GM18508 (cell line): ENCODE results near the gene MFSD6.
"Not testable (repeated sequence)": the region's sequence is repeated elsewhere in the genome, so short reads cannot be mapped to it uniquely, and the experiment has no call there.

Experiments used
- ATAC-seq: cut with Tn5 transposase; IDR thresholded peaks from one replicate; pipeline ENCODE4 v1.9.1; 2021; ENCODE audit warnings: moderate number of reproducible peaks; ENCODE audit not compliant: insufficient read depth, unreplicated experiment

The MFSD6 gene

DNA sequence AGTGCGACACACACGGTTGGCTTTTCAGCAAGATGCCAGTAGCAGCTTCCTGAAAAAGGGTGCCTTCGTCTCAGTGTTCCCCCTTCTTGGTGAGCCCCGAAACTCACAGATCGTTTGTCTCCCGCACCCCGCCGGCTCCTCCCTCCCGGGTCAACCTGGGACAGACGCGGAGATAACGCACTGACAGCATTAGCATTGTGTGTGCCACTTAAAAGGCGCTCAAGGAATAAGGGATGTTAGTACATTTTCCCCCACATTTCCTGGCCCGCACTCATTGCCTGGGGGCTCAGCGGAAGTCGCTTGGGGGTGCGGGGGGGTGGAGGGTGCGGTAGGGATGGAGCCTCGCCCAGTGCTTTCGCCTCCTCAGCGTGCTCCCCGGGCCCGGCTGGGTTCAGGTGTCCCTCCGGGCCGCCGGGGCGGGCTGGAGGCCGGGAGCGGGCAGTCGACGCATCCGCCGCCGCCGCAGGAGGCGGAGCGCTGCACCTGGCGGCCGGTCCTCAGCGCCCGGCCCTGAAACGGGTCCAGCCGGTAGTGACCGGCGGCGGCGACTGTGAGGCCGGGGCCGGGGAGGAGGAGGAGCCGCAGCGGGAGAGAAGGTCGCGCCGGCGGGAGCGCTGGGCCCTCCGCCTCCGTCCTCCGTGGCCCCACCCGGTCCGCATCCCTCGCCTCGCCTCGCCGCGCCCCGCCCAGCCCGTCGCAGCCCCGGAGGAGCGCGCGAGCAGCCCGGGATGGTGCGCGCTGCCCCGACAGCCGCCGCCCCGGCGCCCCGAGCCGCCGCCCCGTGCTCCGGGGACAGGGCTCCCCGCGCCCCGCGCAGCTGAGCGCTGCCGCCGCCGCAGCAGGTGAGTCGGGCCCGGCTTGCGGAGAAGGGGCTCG lies at the start of gene MFSD6:
MFSD6 (plus strand) TSS at position 694 of the 876 bp plus-strand sequence. CDS start 27,675 bp downstream, outside the sequence.
- ATAC-seq, result peak; percentile 25

DNA sequence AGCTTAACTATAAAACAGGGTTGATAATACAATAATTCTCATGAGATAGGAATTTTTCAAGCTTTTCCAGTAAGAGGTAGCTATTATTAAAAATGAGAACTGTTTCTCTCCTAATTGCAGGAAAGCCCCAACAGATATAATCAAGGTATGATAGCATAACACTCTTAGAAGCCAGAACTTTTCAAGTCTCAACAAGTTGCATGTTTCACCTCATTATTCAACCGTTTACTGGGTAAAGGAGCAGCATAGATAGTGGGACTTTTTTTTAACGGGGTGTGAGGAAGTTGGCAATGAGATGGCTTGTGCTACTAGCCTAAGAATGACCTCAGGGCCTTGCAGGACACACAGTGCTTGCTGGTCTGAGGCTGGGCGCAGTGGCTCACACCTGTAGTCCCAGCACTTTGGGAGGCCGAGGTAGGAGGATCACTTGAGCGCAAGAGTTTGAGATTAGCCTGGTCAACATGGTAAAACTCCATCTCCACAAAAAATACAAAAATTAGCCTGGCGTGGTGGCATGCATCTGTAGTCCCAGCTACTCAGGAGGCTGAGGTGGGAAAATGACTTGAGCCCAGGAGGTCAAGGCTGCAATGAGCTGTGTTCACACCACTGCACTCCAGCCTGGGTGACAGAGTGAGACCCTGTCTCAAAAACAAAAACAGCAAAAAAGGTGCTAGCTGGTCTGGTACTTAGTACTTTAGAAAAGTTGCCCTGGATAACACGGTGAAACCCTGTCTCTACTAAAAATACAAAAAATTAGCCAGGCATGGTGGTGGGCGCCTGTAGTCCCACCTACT lies 49.3 kb upstream of the MFSD6 start:
- not testable (repeated sequence) for ATAC-seq

DNA sequence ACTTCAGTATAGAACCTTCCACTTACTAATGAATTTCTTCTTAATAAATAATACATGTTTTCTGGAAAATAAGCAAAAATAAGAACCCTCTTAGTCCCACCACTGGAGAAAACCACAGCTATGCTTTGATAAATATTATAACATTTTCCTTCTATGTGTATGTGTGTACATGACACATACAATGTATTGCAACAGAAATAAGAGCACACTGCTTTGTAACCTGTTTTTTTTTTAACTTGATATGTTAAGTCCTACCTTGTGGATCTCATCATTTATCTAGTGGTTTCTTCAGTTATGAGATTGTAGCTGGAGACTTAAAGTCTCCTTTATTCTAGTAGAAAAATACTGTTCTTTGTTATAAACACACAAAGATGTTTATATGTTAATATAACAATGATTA lies 47.6 kb upstream of the MFSD6 start:
- ATAC-seq, result no peak

DNA sequence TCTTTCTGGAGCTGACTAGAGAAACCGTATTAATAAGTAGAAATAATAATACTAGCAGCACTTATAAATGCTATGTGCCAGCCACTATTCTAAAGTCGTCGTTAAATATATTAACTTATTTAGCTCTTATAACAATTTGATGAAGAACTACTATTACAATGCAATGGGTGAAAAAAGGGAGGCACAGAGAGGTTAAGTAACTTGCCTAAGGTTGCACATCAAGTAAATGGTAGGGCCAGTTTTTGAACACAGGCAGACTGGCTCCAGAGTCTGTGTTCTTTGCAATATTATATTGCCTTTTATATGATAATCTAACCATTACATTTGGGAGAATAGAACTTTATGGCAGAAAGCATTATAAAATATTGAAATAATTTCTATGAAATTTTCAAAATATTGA lies 47.2 kb upstream of the MFSD6 start:
- no peak for ATAC-seq

DNA sequence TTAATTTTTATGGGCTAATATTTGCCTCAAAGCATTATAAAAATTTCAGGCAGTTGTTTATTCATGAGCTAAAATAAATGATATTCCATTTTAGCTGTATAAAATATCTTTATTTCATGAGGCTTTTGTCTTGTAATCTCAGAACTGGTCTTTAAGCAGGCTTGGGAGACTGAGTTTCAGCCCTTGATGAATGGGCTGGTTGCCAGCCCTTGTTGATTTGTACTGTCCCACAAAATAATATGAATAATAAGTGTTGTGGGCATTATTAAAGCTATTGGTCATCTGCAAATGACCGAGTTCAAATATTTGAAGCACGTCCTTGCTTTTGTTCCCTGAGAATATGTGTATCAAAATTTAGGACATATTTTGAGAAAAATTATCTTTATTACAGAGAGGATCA lies 46.6 kb upstream of the MFSD6 start:
- no peak for ATAC-seq

DNA sequence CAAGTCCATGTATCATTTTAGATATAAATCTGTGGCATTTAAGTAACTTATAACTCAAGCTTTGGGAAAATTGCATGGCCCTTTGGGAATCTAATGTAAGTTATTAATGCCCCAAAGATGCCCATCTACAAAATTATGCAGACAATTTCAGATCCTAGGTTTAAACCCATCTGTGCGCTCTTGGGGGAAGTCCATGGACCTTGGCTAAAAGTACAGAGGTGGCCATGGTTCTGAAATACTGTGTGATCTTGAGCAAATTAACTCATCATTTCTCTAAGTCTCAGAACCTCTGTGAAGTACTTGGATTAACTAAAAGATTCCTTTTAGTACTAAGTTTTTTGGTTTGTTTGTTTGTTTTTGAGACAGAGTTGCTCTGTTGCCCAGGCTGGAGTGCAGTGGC lies 45.3 kb upstream of the MFSD6 start:
- ATAC-seq, result no peak

DNA sequence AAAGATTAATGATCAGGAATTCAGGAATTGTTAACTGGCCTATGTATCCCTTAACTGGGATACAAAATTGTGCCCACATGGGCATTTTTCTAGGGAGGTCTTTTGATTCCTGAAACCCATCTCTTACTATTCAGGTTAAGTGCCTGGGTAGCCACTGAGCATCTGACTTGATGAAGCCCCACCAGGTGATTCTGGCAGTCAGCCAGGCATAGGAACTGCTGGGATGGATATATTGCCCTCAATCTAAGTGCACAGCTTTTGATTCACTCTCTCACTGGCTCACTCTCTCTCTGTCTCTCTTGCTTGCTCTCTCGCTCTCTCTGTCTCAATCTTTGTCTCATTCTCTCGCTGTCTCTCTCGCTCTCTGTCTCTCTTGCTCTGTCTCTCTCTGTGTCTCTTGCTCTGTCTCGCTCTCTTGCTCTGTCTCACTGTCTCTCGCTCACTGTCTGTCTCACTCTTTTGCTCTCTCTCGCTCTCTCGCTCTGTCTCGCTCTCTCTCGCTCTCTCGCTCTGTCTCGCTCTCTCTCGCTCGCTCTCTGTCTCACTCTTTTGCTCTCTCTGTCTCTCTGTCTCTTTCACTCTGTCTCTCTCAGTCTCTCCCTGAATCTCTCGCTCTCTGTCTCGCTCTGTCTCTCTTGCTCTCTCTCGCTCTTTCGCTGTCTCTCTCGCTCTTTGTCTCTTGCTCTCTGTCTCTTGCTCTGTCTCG lies 42.5 kb upstream of the MFSD6 start:
- ATAC-seq, result no peak

DNA sequence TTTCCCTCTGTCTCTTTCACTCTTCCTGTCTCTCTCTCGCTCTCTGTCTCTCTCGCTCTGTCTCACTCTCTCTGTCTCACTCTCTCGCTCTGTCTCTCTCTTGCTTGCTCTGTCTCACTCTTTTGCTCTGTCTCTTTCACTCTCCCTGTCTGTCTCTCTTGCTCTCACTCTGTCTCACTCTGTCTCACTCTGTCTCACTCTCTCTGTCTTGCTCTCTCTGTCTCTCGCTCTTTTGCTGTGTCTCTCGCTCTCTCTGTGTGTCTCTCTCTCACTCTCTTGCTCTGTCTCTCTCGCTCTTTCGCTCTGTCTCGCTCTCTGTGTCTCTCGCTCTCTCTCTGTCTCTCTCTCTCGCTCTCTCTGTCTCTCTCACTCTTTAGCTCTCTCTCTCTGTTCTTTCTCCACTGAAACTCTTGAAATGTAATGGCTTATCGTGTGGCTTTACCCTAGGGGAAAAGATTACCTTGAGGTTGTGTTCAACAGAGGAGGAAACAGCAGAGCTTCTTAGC lies 41.9 kb upstream of the MFSD6 start:
- no peak for ATAC-seq

DNA sequence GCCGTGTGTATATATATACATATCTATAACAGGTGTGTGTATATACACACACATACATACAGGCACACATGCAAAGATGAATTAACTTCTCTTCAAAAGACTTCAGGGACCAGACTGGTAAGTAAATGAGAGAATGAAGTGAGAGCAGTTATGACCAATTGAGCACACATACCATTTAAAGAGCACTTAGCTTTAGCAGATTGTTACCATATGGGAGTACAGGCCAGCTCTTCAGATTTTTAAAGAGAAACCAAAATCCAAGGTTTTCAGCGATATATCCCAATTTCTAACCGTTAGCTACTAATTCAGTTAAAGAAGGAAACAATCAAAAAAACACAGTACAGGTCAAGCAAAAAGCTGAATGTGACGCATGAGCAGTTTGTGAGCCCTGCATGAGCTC lies 41.1 kb upstream of the MFSD6 start:
- ATAC-seq, result no peak

DNA sequence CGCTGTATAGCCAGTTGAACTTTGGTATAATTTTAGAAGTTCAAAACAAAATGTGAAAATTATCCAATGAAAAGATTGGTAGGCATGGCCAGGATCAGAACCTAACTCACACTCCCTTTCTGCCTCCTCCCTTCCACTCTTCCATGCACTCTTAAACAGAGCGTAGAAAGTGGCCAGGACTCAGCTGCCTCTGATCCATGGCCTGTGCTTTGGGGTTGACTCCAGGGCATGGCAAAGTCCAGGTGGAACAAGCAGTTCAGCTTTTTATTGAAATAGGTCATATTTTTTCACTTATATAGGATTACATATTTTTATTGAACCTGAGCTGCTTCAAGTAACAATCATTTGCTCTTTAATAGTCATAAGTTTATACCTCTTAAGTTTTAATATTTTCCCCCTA lies 38.5 kb upstream of the MFSD6 start:
- ATAC-seq, result no peak

DNA sequence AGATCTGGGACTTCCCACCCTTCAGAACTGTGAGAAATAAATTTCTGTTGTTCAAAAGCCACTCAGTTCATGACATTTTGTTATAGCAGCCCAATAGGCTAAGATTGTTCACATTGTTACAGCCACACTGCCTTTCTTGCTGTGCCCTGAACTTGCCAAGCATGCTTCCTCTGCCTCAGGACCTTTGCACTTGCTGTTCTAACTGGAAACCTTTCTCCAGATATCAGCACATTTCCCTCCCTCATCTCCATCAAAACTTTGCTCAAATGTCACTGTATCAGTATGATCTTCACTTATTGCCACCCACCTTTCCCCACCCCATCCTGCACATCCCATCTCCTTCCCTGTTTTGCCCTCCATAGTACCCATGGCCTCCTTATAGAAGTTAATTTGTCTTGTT lies 32.1 kb upstream of the MFSD6 start:
- ATAC-seq, result no peak

DNA sequence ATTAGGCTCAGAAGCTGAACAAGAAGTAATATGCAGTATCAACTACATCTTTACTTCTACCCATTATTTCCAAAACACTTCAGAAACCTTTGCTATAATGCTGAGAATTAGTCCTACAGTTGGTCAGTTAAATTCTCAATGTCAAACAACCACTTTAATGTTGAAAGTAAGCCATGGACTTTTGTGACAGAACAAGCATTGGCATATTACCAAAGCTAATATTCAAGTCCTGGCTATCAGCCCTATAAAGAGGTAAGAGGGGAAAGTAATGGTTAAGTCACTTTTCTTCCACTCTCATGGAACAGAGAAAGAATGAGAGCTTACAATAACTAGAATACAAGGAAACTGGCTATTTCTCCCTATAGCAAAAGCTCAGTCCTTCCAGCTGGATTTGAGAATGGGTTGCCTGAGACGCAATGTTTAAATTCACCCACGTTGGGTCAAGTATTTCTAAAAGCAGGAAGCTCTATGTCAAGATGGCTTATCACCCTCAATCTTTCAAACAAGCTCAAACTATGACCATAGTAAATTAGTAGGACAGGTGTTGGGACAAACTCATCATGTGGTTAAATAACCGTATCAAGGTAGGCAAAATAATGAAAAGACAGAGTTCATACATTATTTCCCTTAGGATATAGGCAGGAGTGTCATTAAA lies 31.4 kb upstream of the MFSD6 start:
- no peak for ATAC-seq

DNA sequence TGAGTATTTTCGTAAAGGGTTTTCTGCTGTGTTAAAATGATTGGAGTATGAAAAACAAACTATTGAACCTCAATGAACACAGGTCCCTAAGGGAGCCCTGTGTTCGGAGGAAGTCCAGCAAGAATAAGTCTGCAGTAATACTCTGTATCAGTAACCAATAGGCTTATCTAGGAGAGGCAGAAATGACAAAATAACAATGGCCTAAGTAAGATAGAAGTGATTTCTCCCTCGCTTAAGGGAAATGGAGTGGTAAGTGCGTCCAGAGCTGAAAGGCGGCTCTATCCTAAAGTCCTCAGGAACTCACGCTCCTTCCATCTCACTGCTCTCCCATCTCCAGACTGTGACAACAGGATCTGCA lies 29.3 kb upstream of the MFSD6 start:
- no peak for ATAC-seq

DNA sequence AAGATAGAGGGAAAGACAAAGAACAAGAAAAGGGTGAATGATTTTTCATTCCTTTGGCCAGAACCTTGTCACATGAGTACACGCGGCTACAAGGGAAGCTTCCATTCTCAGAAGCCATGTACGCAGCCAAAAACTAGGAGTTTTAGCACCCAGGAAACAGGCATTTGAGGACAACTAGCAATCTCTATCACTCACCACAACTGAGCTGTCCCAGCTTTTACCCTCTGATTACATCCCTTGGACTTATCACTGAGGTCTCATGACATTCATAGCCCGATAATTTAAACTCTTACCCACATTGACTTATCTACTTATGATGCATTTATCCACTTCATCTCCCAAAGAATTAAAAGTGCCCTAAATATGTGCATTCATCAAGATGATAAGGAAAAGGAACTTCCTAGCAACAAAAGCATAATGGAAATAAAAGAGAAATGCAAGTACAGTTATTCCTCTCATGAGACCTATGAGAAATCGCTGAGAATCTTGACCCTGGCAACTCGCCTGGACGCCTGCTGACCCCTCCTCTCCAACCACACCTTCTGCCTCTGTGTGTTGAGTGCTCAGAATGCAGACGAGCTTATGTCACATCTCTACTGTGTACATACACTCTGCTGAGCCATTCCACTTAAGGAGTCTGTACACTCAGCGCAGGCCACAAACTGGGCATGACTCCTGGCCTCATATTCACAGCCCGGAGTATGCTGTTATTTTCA lies 28.7 kb upstream of the MFSD6 start:
- ATAC-seq, result no peak

DNA sequence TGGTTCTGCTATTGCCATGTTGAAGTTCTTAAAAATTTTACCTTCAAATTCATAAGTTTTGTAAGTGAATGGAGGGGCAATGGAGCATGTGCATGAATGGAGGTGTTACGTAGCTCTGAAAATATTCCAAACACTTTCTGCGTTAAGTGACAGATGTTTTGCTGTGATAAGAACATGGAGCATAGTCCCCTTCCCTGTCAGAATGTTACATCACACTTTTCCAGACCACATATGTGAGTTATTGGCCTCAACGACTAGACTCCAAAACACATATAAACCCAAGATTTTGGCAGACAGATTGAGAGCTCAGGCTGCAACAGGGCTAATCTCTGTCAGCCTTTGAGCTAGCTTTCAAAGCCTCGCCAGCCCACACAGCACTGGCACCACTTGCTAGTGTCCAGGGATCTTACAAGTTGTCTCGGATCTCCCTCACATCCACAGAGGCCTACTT lies 27.2 kb upstream of the MFSD6 start:
- ATAC-seq, result no peak

DNA sequence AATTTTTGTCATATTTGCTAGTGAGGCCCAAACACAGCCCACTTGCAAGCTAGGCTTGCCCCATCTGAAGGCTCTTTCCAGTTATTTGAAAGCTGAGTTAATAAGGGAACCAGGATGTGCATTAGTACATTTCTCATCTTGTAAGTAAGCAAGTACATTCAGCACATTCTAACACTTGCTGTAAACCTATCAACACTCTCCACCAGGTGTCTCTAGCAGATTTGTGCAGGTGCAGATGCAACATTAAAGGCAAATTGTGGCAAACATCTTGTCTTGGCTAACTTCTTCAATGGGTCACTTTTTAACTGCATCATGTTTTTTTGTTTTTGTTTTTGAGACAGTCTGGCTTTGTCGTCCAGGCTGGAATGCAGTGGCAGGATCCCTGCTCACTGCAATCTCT lies 25.3 kb upstream of the MFSD6 start:
- ATAC-seq, result peak; percentile 68

DNA sequence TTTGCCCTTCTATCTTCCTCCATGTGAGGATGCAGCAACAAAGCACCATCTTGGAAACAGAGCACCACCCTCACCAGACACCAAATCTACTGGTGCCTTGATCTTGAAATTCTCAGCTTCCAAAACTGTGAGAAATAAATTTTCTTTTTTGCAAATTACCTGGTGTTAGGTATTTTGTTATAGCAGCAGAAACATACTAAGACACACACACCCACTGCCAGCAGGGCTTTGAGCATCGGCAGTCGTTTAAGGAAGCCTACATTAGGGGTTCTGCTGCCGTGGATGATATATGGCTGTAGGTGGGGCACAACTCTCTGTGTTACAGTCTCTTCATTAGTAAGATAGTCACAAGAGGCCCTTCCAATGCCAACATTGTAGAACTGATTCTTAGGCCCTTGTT lies 20.7 kb upstream of the MFSD6 start:
- ATAC-seq, result no peak

DNA sequence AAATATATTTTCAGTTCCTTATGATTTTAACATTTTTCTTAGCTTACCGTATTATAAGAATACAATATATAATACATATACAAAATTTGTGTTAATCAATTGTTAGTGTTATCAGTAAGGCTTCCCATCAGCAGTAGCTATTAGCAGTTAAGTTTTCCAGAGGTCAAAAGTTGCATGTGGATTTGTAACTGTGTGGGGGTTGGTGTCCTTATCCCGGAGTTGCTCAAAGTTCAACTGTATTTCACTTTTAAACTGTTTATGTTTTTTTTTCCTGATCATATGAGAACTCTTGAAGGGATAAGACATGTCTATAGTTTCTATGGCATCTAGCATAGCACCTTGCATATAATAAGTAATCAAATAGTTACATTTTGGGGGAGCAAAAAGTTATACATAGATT lies 11.9 kb upstream of the MFSD6 start:
- ATAC-seq, result no peak

DNA sequence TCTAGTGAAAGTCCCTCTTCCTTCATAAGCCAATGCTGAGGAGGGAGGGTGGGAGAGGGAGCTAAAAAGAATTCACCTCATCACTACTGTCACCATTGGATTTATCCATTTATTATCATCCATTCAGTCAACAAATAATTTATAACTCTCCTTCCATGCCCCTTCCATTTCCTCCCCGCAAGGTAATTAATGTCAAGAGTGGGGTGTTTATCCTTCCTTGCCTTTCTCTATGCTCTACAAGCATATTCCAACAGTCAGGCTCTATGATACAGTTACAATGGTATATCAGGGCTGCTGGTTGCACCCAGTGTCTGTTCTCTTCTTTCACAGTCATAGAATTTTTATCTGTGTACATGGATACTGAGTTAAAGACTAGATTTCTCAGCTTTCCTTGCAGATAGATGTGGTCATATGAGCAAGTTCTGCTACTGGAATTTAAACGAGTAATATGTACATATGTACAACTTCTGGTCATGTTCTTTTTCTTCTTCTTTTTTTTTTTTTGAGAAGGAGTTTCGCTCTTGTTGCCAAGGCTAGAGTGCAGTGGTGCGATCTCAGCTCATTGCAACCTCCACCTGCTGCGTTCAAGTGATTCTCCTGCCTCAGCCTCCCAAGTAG lies 5.1 kb upstream of the MFSD6 start:
- no peak for ATAC-seq
